ENCODE data around the gene GLI1.

DNA sequence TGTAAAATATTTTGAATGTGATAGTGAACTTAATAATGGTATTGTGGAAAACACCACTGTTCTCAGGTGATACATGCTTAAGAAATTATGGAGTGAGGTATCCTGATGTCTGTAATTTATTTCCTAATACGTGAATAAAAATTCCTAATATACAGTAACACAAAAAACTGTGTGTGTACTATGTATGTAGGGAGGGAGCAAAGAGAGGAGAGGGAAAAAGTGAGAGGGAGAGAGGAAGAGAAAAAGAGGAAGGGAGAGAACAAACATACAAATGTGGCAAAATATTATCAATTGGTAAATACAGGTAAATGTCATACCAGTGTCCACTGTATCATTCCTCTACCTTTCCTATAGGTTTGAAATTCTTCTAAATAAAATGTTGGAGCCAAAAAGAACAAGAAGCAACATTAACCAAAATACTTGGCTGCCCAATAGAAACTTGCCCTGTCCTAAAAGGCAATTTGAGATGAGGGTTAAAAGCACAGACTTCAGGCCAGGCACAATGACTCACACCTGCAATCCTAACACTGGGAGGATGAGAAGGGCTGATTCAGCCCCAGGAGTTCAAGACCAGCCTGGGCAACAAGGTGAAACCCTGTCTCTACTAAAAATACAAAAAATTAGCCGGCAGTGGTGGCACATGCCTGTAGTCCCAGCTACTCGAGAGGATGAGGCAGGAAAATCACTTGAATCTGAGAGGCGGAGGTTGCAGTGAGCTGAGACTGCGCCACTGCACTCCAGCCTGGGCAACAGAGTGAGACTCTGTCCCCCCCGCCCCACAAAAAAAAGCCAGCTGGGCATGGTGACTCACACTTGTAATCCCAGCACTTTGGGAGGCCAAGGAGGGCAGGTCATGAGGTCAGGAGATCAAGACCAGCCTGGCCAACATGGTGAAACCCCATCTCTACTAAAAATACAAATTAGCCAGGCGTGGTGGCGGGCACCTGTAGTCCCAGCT, 43.3 kb upstream of the GLI1 start:
- TF ChIP-seq GATA2 (IDR thresholded peaks at IDR 0.05; ENCODE audit: low read depth, low read length) (no peak), GATA3 (IDR thresholded peaks at IDR 0.05; ENCODE audit: low read depth, low read length) (no peak)
